Liver (tissue), 9 donors: ENCODE measurements around the gene RASA3. TPM values are rescaled to one million over a fixed set of nuclear protein-coding genes. Genes with fewer than 3 reads are reported as not detected.
A peak's percentile ranks its signal among the peaks of the same experiment; 100 is the strongest.

Experiments
- DNase-seq: peaks from one replicate; pipeline ENCODE4 v3.0.0-alpha.2; 2017; ENCODE audit warnings: low spot score
- H3K27ac ChIP-seq, 2 donors: one replicate each; pipeline ENCODE4 v1.7.0; 2013; ENCODE audit warnings: inconsistent platforms in 2 of 2, low read length in 2 of 2, control low read depth in 1 of 2, low read depth in 1 of 2, mild to moderate bottlenecking in 1 of 2
- H3K27me3 ChIP-seq, 4 donors: one replicate each; pipeline versions ENCODE4 v1.6.1 to v1.7.0; 2013; ENCODE audit warnings: low read length in 3 of 4, inconsistent platforms in 1 of 4, mild to moderate bottlenecking in 1 of 4, moderate library complexity in 1 of 4; ENCODE audit not compliant: control insufficient read depth in 4 of 4, insufficient read depth in 4 of 4
- H3K36me3 ChIP-seq, 4 donors: one replicate each; pipeline versions ENCODE4 v1.6.1 to v1.7.0; 2013; ENCODE audit warnings: low read length in 3 of 4, mild to moderate bottlenecking in 3 of 4, low read depth in 1 of 4, moderate library complexity in 1 of 4; ENCODE audit not compliant: control insufficient read depth in 4 of 4, insufficient read depth in 3 of 4
- H3K4me1 ChIP-seq, 4 donors: one replicate each; pipeline versions ENCODE4 v1.6.1 to v1.7.0; 2013; ENCODE audit warnings: low read length in 3 of 4, mild to moderate bottlenecking in 3 of 4, moderate library complexity in 1 of 4; ENCODE audit not compliant: control insufficient read depth in 4 of 4, insufficient read depth in 4 of 4
- H3K4me3 ChIP-seq, 3 donors: one replicate each; pipeline versions ENCODE4 v1.6.1 to v1.7.0; 2013; ENCODE audit warnings: low read length in 3 of 3, control low read depth in 1 of 3, low read depth in 1 of 3, mild to moderate bottlenecking in 1 of 3
- H3K9ac ChIP-seq, 2 donors: one replicate each; pipeline ENCODE4 v1.7.0; 2013; ENCODE audit warnings: low read length in 2 of 2, mild to moderate bottlenecking in 2 of 2, moderate library complexity in 2 of 2, control low read depth in 1 of 2, low read depth in 1 of 2
- H3K9me3 ChIP-seq, 4 donors: one replicate each; pipeline versions ENCODE4 v1.6.1 to v1.7.0; 2013; ENCODE audit warnings: low read length in 3 of 4; ENCODE audit not compliant: control insufficient read depth in 4 of 4
- ATF3 ChIP-seq: IDR thresholded peaks from 2 replicates; pipeline ENCODE4 v1.6.1; 2016; ENCODE audit warnings: antibody characterized with exemption
- EGR1 ChIP-seq, 2 donors: IDR thresholded peaks; 2 replicates each; pipeline ENCODE4 v1.6.1; 2016 to 2018; ENCODE audit warnings: antibody characterized with exemption in 2 of 2, low read depth in 2 of 2
- FOXA1 ChIP-seq: IDR thresholded peaks from 2 replicates; pipeline ENCODE4 v1.6.1; 2016; ENCODE audit warnings: antibody characterized with exemption
- FOXA2 ChIP-seq: IDR thresholded peaks from 2 replicates; pipeline ENCODE4 v1.6.1; 2016; ENCODE audit warnings: antibody characterized with exemption
- GABPA ChIP-seq, 2 donors: IDR thresholded peaks in 1 of 2; conservative IDR thresholded peaks in 1 of 2; 2 replicates each; pipeline ENCODE4 v1.6.1; 2016; ENCODE audit warnings: antibody characterized with exemption in 2 of 2, mild to moderate bottlenecking in 1 of 2, moderate library complexity in 1 of 2
- JUND ChIP-seq, 2 donors: IDR thresholded peaks; 2 replicates each; pipeline ENCODE4 v1.6.1; 2016; ENCODE audit warnings: antibody characterized with exemption in 2 of 2
- MAX ChIP-seq: IDR thresholded peaks from 2 replicates; pipeline ENCODE4 v1.6.1; 2016; ENCODE audit warnings: antibody characterized with exemption
- NR2F2 ChIP-seq: IDR thresholded peaks from 2 replicates; pipeline ENCODE4 v1.6.1; 2016; ENCODE audit warnings: antibody characterized with exemption
- RAD21 ChIP-seq, 2 donors: IDR thresholded peaks; 2 replicates each; pipeline ENCODE4 v1.6.1; 2016; ENCODE audit warnings: antibody characterized with exemption in 2 of 2, mild to moderate bottlenecking in 2 of 2
- RXRA ChIP-seq, 2 donors: IDR thresholded peaks; 2 replicates each; pipeline ENCODE4 v1.6.1; 2017 to 2018; ENCODE audit warnings: antibody characterized with exemption in 2 of 2, mild to moderate bottlenecking in 1 of 2
- SP1 ChIP-seq: IDR thresholded peaks from 2 replicates; pipeline ENCODE4 v1.6.1; 2018; ENCODE audit warnings: antibody characterized with exemption, mild to moderate bottlenecking
- YY1 ChIP-seq: IDR thresholded peaks from 2 replicates; pipeline ENCODE4 v1.6.1; 2016; ENCODE audit warnings: antibody characterized with exemption, mild to moderate bottlenecking
- WGBS: extraction: QIAGEN DNeasy Blood & Tissue Kit; methylation state at CpG from one replicate; pipeline ENCODE4 v1.1.7; 2013; 5-methylcytosine and 5-hydroxymethylcytosine counted together
- polyA plus RNA-seq, 2 donors: library from polyadenylated mRNA; stranded (reverse) in 1 of 2; unstranded in 1 of 2; fragments of 200-250 nt in 1 of 2; fragments of >200 nt in 1 of 2; fragmentation: Nextera tagmentation in 1 of 2; extraction: Ambion mirVana in 1 of 2; gene quantifications; one replicate each; pipeline versions ENCODE4 v1.2.1 to v1.2.3, GENCODE V29; 2013 to 2015
- total RNA-seq, 2 donors: library from RNA; depleted of rRNA; stranded (reverse); fragments of >200 nt; gene quantifications; one replicate each; pipeline ENCODE4 v1.2.3, GENCODE V29; 2014
- TF ChIP-seq, protein P1 (sequence below): fragments of 150-350 bp; IDR thresholded peaks from 2 replicates; pipeline ENCODE4 v1.5.1; 2017; ENCODE audit warnings: improper control_type of control experiment, low read depth, low read length; ENCODE audit not compliant: missing input control
- TF ChIP-seq, protein P2 (sequence below): IDR thresholded peaks from 2 replicates; pipeline ENCODE4 v1.6.1; 2016; ENCODE audit warnings: antibody characterized with exemption, mild to moderate bottlenecking
- donor health status: healthy.
- donor health status: healthy.
- donor health status: healthy.
- donor health status: healthy.
- donor health status: healthy.

Gene RASA3
- total and polyA plus RNA-seq, 4 donors: 0.64 to 5.9 (median 3.8) TPM

GRCh38 chr13:113948034-113948742 is 184.2 kb downstream of the RASA3 start:
- Histone ChIP-seq H3K4me1 (peaks cover 1 to 10% (median 5%) of the 10 kb centered on the region in 4 donors), H3K4me3 (no peak overlapping the region), H3K9me3 (no peaks in the 10 kb centered on the region), H3K36me3 (no peaks in the 10 kb centered on the region), H3K27me3 (no peaks in the 10 kb centered on the region), H3K27ac (no peak overlapping the region), H3K9ac (no peak overlapping the region)
- no peak for TF ChIP-seq YY1
- no peak for TF ChIP-seq RXRA (IDR thresholded peaks at IDR 0.05)
- no peak for TF ChIP-seq MAX
- no peak for TF ChIP-seq RAD21 (IDR thresholded peaks at IDR 0.05)
- no peak for TF ChIP-seq NR2F2
- 85% methylated on average over 14 of the region's 14 CpGs for WGBS
- DNase-seq: no peak

DNA sequence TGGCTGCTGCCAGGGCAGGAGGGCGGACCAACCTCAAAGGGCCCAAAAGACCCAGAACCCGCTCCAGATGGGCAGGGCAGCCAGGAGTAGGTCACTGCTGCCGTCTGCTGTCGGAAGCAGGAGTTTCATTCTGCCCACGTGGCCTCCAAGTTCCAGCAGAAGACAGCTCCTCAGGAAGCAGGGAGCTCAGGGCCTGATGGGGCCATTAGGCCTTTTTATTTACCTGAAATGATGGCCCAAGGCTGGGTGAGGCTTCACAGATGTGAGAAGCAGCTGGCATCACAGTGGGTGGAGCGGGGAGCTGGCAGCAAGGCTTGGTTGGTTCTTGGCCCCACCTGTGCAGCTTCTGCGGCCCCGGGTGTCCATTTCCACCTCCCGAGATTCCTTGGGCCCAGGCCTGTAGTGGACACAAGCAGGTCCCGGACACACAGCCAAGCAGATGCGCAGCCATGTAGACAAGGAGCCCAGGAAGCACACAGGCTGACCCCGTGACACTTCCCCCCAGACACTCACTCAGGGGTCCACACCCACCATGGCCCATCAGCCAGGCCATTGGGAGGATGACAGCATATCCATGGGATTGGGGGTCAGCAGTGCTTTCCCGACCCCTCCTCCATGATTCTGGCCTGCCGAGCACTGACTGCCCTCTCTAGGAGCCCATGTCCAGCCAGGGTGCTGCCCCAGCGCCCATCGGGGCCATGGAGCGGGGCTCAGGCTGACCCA is 185.0 kb downstream of the RASA3 start:
- no peak for DNase-seq
- H3K27ac ChIP-seq: no peak overlapping the region
- H3K4me3 ChIP-seq: no peak overlapping the region
- 80% methylated on average over 17 of the region's 17 CpGs for WGBS
- H3K4me1 ChIP-seq: peaks cover 1 to 10% (median 5%) of the 10 kb centered on the region in 4 donors
- no peaks in the 10 kb centered on the region for H3K36me3 ChIP-seq
- H3K9ac ChIP-seq: no peak overlapping the region
- H3K9me3 ChIP-seq: no peaks in the 10 kb centered on the region
- no peaks in the 10 kb centered on the region for H3K27me3 ChIP-seq
- TF ChIP-seq NR2F2 (no peak), YY1 (no peak), FOXA2 (no peak), ATF3 (no peak), EGR1 (IDR thresholded peaks at IDR 0.05; ENCODE audit: low read depth in 2 of 2) (no peak), FOXA1 (no peak), GABPA (IDR thresholded peaks at IDR 0.05 in 1 of 2, conservative IDR thresholded peaks at IDR 0.05 in 1 of 2) (no peak), RAD21 (IDR thresholded peaks at IDR 0.05) (peak; percentile 59 to 69)
- TF ChIP-seq, protein P1, sequence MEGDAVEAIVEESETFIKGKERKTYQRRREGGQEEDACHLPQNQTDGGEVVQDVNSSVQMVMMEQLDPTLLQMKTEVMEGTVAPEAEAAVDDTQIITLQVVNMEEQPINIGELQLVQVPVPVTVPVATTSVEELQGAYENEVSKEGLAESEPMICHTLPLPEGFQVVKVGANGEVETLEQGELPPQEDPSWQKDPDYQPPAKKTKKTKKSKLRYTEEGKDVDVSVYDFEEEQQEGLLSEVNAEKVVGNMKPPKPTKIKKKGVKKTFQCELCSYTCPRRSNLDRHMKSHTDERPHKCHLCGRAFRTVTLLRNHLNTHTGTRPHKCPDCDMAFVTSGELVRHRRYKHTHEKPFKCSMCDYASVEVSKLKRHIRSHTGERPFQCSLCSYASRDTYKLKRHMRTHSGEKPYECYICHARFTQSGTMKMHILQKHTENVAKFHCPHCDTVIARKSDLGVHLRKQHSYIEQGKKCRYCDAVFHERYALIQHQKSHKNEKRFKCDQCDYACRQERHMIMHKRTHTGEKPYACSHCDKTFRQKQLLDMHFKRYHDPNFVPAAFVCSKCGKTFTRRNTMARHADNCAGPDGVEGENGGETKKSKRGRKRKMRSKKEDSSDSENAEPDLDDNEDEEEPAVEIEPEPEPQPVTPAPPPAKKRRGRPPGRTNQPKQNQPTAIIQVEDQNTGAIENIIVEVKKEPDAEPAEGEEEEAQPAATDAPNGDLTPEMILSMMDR: peak; percentile 28

DNA sequence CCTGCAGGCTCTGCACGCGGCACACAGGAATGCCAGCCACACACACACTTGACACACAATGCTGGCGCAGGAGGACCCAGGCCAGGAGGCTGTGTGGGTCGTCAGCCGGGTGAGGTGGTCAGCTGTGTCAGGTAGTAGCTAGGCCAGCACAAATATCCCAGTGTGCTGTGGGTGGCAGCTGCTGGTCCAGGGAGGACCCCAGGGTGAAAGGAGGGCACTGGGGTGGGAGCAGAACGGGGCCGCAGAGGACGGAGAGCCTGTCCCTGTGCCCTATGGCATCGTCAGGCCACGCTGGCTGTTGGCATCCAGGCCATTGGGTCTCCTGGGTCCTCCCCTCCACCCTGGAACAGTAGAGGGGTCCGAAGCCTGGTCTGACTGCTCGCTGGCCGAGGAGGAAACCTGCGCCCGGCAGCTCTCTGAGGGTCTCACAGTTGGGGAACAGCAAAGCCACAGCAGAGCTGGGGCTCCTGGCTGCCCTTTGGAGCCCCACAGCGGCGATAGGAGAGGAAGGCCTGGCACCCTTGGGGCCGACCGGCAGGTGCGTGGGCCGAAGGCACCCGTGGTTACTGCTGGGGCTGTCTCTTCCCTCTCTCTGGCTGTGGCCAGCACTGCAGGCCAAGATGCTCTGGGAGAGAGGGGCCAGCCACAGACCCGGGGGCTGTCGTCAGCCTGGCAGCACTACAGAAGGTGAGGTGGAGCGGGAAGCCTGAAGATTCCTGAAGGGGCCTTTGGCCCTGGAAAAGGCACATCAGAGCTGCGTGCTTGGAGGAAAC is 185.8 kb downstream of the RASA3 start:
- H3K9ac ChIP-seq: no peak overlapping the region
- H3K27me3 ChIP-seq: no peaks in the 10 kb centered on the region
- H3K27ac ChIP-seq: no peak overlapping the region
- H3K36me3 ChIP-seq: no peaks in the 10 kb centered on the region
- no peak overlapping the region for H3K4me3 ChIP-seq
- no peak for DNase-seq
- no peaks in the 10 kb centered on the region for H3K9me3 ChIP-seq
- H3K4me1 ChIP-seq: peaks cover 1 to 10% (median 5%) of the 10 kb centered on the region in 4 donors
- WGBS: 85% methylated on average over 26 of the region's 26 CpGs
- no peak for TF ChIP-seq YY1
- TF ChIP-seq SP1: no peak
- no peak for TF ChIP-seq ATF3
- TF ChIP-seq RXRA (IDR thresholded peaks at IDR 0.05): no peak
- TF ChIP-seq JUND (IDR thresholded peaks at IDR 0.05): no peak
- no peak for TF ChIP-seq FOXA2
- TF ChIP-seq, protein P2, sequence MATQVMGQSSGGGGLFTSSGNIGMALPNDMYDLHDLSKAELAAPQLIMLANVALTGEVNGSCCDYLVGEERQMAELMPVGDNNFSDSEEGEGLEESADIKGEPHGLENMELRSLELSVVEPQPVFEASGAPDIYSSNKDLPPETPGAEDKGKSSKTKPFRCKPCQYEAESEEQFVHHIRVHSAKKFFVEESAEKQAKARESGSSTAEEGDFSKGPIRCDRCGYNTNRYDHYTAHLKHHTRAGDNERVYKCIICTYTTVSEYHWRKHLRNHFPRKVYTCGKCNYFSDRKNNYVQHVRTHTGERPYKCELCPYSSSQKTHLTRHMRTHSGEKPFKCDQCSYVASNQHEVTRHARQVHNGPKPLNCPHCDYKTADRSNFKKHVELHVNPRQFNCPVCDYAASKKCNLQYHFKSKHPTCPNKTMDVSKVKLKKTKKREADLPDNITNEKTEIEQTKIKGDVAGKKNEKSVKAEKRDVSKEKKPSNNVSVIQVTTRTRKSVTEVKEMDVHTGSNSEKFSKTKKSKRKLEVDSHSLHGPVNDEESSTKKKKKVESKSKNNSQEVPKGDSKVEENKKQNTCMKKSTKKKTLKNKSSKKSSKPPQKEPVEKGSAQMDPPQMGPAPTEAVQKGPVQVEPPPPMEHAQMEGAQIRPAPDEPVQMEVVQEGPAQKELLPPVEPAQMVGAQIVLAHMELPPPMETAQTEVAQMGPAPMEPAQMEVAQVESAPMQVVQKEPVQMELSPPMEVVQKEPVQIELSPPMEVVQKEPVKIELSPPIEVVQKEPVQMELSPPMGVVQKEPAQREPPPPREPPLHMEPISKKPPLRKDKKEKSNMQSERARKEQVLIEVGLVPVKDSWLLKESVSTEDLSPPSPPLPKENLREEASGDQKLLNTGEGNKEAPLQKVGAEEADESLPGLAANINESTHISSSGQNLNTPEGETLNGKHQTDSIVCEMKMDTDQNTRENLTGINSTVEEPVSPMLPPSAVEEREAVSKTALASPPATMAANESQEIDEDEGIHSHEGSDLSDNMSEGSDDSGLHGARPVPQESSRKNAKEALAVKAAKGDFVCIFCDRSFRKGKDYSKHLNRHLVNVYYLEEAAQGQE: no peak
